ENCODE measurements around the gene RNU6-9.

Gene RNU6-9

GRCh38 chr19:925087-925525 is 31.8 kb downstream of the RNU6-9 start (continued):
- TF ChIP-seq ZBTB6 (tag by site-specific recombination; IDR thresholded peaks at IDR 0.05) (no peak), ZNF664 (tag by site-specific recombination; IDR thresholded peaks at IDR 0.05) (no peak), ZNF157 (tag by site-specific recombination; IDR thresholded peaks at IDR 0.05) (no peak), SP2 (tag by site-specific recombination; IDR thresholded peaks at IDR 0.05) (peak; percentile 62), ZNF175 (tag by site-specific recombination; IDR thresholded peaks at IDR 0.05) (no peak), ZBTB17 (tag by site-specific recombination; IDR thresholded peaks at IDR 0.05) (no peak), ZNF654 (tag by site-specific recombination; IDR thresholded peaks at IDR 0.05; ENCODE audit: low read depth) (no peak), TSHZ1 (tag by site-specific recombination; IDR thresholded peaks at IDR 0.05; ENCODE audit: borderline replicate concordance) (no peak), ZNF112 (tag by site-specific recombination; IDR thresholded peaks at IDR 0.05) (no peak), ZBTB44 (tag by site-specific recombination; IDR thresholded peaks at IDR 0.05) (no peak), WT1 (tag by site-specific recombination; IDR thresholded peaks at IDR 0.05) (0 out of 2 replicates have a peak, but pooled peaks have one; percentile 12), INSM2 (tag by site-specific recombination; IDR thresholded peaks at IDR 0.05) (0 out of 2 replicates have a peak, but pooled peaks have one; percentile 24)

- H3K36me3 ChIP-seq (ENCODE audit: control insufficient read depth in 2 of 2, insufficient read depth in 1 of 2, low read length in 2 of 2), result peaks cover 0 to 15% of the 10 kb centered on the region in 2 experiments; a peak in 1 of 3 replicates
- peak within 1 kb of the TSS; percentile 83 for H3K4me3 ChIP-seq (ENCODE audit: low read depth, low read length)
- H3K27ac ChIP-seq (ENCODE audit: extremely low read depth, low read depth, low read length), result peak within 1 kb of the TSS; percentile 82
- ChIA-PET CTCF (interaction anchor here (5.8 kb wide), 1 partner anchor 58 kb away, joined by 116 read pairs; the partner anchor contains the start of gene WDR18), POLR2A (no interaction called here)
- H3K4me1 ChIP-seq (ENCODE audit: control insufficient read depth, insufficient read depth, low read length), result no peaks in the 10 kb centered on the region; the same call in 1 of the 2 replicates
- H3K9me3 ChIP-seq (ENCODE audit: control insufficient read depth, insufficient read depth, low read depth, low read length), result no peaks in the 10 kb centered on the region
- TF ChIP-seq ZNF138 (tag by site-specific recombination; IDR thresholded peaks at IDR 0.05; ENCODE audit: borderline replicate concordance) (no peak), ZNF416 (tag by site-specific recombination; IDR thresholded peaks at IDR 0.05) (no peak), PATZ1 (tag by site-specific recombination; IDR thresholded peaks at IDR 0.05) (peak; percentile 61), ZNF2 (tag by site-specific recombination; IDR thresholded peaks at IDR 0.05) (no peak), ZEB2 (tag by site-specific recombination; IDR thresholded peaks at IDR 0.05) (peak; percentile 66), TCF7L2 (IDR thresholded peaks at IDR 0.05; ENCODE audit: borderline replicate concordance, low read depth, low read length) (no peak), ZNF660 (tag by site-specific recombination; IDR thresholded peaks at IDR 0.05) (no peak; the same call in 1 of the 2 replicates), ZNF639 (tag by site-specific recombination; IDR thresholded peaks at IDR 0.05) (no peak), ZNF239 (tag by site-specific recombination; IDR thresholded peaks at IDR 0.05) (no peak), KLF7 (tag by site-specific recombination; IDR thresholded peaks at IDR 0.05; ENCODE audit: borderline replicate concordance) (no peak), ZNF449 (tag by site-specific recombination; IDR thresholded peaks at IDR 0.05) (no peak)
Observed at GRCh38 chr19:925526-926322, 32.4 kb downstream of the RNU6-9 start, which contains the start of gene ARID3A. Gene ARID3A, plus strand, starts transcription at chr19:926035. Its CDS starts 3,494 bp downstream, at chr19:929529.
